GM21619 (cell line): ENCODE measurements around the gene RALBP1.

Experiments
- ATAC-seq: cut with Tn5 transposase; IDR thresholded peaks from one replicate; pipeline ENCODE4 v1.9.1; 2021; ENCODE audit not compliant: unreplicated experiment

The RALBP1 gene

DNA sequence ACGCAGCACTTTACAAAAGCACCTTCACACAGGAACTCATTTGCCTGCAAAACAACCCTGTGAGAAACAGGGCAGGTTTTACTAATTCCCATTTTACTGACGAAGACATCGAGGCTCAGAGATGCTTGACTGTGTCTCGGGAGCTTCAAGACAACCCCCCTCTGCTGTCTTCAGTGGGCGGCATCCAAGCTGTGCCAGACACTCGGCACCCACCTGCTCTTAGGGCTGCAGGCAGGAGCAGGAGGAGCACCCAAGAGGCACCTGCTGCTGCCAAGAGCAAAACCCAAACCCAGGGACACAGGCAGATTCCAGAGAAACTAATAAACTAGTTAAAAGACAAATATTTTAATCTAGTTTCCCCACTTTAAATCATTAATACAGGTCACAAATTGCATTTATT, 71.2 kb downstream of the RALBP1 start:
- no peak for ATAC-seq

DNA sequence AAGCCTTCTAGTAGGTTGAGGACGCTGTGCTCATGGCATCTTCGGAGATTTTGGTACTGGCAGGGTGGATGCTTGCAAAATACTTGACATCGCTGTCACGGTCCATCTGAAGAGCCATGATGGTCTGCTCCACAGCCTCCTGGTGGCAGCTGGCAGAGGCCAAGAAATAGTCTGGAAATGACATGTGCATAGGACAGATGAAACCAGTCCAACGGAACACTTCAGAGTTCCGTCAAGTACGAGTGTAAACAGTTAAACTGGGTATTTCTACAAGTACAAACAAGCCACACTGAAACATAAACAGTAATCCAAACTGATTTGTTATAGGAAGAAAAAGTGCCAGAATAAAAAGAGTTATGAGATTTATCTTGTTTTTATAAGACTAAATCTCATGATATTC, 72.5 kb downstream of the RALBP1 start:
- no peak for ATAC-seq

DNA sequence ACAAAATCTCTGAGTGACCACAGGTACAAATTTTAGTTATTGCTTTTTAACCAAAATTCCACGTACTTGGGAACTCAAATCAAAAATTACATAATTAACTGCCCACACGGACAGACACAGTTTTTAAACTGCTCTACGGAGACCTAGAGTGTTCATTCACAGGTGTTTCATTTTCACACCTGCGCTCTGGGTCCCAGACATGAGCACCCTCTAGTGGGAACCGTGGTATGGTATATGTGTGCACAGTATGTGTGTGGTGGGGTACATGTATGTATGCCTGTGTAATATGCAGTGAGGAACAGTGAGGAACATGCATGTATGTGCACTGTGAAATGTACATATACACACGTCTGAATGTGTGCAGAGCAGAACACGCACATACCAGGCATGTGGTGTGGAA, 74.1 kb downstream of the RALBP1 start:
- no peak for ATAC-seq

DNA sequence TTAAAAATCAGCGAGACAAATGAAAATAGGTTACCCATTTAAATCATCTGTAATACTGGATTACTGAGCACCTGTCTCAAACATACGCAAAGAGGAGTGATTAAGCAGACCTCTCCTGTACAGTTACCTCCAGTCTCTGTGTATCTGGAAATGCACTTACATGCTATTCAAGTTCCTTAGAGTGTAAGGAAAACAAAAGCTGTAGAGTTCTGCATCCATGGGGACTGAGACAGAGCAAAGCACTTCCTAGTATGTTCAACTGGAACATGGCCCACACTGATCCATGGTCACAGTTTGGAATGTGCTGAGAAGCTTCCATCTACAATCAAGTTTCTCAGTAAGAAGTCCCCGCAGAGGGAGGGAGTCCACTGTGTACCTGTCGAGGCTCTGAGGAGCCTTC, 75.1 kb downstream of the RALBP1 start:
- ATAC-seq, result no peak

DNA sequence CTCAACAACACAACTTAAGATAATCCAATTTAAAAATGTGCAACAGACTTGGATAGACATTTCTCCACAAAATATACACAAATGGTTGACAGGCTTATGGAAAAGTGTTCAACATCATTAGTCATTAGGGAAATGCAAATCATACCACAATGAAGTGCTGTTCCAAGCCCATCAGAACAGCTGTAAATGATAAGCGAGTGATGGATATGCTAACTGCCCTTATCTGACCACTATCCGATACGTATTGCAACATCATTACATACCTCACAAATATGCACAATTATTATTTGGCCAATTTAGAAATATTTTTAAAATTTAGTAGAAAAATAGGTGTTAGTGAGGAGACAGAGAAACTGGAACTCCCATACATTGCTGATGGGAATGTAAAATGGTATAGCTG, 76.9 kb downstream of the RALBP1 start:
- ATAC-seq, result no peak

DNA sequence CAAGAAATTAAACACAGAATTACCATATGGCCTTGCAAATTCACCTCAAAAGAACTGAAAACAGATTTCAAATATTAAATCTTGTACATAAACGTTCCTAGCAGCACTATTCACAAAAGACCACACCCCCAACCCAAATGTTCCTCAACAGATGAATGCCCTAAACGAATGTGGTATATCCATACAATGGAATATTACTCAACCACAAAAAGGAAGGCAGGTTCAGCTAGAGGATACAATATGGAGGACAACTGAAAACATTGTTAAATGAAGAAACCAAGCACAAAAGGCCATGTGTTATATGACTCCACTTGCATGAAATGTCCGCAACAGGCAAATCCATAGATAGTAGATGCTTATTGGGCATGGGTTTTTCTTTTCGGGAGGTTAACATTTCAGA, 77.3 kb downstream of the RALBP1 start:
- ATAC-seq, result no peak

DNA sequence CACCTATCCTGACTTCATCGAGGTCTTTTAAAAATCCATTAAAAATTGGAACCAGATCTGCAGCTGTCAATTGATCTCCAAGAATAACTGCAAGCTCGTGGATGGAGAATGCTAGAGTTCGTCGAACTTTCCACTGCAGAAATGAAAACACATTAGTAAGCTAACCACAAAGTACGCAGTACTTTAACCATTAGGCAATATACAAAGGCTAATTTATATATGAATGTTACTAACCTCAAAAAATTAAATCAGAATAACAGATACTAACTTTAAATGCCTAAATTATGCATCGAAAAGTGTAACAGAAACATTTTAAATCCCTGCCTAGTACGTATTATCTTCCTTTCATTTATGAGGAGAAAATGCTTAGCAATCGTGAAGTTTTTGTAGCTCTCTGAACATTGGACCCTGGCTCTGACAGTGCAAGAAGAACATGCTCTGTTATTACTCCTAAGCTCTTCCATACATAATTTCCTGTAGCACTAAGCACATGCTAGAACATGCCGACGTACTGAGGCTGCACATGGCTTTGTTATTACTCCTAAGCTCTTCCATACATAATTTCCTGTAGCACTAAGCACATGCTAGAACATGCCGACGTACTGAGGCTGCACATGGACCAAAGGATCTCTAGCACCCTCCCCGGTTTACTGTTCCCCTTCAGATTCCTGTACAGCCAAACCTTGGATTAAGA, 82.1 kb downstream of the RALBP1 start:
- no peak for ATAC-seq

DNA sequence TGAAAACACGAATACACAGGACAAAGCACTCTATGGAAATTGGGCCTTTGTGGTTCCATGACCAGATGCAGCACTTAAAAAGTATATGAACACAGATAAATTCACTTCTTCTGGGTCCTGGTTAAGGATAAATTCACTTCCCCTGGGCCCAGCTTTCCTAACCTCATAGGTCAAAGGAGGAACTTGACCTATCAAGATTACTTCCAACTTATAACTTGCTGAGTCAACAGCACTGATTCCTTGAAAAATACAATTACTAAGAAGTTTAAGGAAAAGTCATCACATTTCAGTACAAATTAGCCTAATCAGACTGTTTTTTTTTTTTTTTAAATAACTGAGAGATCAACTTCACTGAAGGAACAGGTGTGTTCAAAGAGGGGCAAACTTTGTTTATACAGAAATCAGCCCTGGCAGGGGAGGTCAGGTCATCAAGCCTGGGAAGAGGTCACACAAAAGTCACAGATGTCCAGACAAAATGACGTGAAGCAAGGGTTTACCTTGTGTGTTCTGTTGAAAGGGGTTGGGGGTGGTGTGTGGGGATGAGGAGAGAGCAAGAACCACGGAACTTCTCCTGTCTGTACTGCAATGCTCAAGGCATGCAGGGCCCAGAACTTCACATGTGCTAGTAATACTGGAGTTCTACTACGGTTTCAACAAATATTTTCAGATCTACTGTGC, 83.2 kb downstream of the RALBP1 start:
- ATAC-seq, result no peak

DNA sequence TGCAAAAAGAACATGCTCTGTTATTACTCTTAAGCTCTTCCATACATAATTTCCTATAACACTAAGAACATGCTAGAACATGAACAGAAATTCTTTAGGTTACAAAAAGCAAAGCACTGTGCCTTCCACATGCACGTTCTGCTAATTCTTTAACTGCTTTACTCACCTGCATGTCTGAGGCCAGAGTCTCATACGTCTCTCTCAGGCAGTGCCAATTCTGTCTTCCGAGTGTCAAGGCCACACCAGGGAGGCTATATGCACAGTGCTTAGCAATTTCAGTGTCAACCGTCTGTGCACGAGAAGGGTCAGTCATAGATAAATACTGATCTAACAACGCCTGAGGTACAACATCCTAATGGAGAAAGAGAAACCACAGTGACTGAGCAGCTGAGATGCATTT, 83.9 kb downstream of the RALBP1 start:
- no peak for ATAC-seq

DNA sequence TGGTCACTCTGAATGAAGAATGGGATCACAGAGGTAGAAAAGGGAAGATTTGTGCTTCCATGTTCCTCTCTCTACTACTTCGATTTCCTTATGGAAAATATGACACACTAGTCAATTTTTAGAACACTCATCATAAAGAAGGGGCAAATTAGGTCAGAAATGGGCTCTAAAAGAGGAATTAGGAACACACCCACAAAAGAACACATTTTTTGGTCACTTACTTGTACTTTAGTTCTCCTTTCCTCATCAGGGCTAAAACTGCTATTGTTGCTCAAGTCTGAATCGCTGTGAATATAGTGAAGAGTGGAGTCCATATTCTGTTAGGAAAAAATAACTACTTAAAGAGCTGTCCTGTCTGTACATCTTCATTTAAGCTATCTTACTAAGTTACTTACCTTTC, 86.4 kb downstream of the RALBP1 start:
- no peak for ATAC-seq

DNA sequence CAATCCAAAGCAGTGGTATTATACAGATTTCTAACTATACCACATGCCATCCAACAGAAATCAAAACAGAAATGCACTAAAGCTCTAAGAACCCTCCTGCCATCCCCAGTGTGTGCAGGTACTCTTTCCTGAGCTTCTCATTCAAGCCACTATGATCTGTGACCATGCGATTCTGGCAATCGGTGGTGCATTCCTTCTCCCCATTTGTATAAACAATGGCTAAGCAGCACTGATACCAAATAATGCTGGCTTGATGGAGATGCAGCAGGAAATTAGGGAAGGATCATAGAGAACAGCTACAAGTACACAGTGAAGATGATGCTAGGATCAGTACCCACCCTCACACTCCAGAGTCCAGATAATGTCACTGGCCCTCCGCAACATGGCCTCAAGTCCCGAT, 87.3 kb downstream of the RALBP1 start:
- no peak for ATAC-seq

DNA sequence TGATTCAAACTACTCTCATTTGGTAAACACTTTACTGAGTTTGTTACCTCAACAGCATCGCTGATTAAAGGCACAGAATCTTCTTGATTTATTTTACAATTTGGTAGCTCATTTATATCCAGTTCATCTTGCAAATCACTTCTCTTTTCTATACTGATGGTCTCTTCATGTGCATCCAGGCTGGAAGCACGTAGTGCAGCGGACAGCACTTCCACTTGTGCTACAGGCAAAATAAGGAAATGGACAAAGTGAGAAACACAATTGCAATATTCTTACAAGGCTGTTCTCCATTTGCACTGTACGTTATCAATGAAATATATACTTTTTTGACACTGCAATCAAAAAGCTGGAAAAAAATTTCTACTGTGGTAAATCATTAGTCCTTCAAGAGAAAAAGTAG, 88.0 kb downstream of the RALBP1 start:
- no peak for ATAC-seq

DNA sequence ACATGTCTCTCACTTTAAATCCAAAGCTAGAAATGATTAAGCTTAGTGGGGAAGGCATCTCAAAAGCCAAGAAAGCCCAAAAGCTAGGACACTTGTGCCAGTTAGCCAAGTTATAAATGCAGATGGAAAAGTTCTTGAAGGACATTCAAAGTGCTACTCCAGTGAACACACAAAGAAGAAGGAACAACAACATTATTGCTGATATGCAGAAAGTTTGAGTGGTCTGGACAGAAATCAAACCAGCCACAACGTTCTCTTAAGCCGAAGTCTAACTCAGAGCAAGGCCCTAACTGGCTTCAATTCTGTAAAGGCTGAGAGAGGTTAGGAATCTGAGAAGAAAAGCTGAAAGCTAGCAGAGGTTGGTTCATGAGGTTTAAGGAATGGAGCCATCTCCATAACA, 90.1 kb downstream of the RALBP1 start:
- ATAC-seq, result no peak

DNA sequence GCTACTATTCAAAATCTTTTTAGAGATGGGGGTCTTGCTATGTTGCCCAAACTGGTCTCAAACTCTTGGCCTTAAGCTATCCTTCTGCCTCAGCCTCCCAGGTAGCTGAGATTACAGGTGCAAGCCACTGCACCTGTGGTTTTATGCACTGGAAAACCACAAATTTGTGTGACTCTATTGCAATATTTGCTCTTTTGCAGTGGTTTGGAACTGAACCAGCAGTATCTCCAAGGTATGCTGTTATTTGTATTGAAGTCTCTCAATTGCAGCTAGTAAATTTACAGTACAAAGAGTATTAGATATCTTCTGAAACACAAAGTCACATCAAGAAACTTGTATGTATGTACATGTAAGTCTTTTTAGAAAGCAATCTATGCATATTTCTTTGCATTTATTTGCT, 92.9 kb downstream of the RALBP1 start:
- ATAC-seq, result no peak

DNA sequence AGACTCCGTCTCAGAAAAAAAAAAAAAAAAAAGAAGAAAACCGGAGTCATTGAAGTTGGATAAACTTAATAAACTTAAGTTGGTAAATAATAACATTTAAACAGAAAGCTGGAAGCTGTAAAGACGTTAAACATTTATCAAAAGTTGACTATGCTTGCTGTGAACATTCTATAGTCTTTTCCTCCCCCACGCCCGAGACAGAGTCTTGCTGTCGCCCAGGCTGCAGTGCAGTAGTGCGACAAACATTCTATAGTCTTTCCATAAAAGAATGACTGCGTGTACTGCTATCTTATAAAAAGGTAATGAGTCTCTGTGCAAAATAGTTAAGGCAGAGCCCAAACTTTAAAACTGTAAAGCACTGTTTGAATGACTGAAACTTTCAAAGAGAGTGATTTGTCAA, 93.9 kb downstream of the RALBP1 start:
- ATAC-seq, result no peak

DNA sequence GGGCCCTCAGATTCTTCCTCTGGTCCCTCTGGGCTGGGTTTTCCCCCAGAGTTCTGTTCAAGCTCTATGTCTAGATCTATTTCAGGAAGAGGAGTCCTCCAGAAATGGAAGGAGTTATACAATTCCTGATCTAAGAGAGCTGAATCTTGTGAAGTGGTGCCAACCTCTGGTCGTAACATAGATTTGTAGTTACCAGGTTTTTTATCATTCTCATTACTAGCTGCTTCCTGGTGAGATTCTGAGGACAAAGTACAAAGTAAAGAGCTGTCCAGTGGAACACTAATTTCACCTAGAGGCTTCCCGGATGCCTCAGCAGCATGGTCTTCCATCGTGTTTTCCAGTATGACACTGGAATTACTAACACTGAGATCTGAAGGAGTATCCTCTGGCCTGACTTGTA, 94.9 kb downstream of the RALBP1 start:
- no peak for ATAC-seq

DNA sequence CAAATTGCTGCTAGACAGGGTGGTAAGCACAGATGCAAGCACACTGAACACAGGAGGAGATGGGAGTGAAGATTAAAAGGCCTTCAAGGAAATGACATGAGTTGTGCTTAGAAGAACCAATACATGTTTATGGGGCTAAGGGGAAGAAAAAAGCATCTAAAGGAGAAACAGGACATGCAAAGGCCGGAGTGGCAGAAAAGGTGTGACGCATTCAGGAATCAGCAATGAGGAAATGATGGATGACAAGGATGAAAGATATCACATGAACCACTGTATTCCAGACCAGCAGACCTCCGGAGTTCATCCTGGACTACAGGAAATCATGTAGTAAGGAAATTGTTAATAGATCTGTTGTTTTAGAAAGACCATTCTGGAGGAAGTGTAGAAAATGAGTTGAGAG, 96.2 kb downstream of the RALBP1 start:
- ATAC-seq, result no peak

DNA sequence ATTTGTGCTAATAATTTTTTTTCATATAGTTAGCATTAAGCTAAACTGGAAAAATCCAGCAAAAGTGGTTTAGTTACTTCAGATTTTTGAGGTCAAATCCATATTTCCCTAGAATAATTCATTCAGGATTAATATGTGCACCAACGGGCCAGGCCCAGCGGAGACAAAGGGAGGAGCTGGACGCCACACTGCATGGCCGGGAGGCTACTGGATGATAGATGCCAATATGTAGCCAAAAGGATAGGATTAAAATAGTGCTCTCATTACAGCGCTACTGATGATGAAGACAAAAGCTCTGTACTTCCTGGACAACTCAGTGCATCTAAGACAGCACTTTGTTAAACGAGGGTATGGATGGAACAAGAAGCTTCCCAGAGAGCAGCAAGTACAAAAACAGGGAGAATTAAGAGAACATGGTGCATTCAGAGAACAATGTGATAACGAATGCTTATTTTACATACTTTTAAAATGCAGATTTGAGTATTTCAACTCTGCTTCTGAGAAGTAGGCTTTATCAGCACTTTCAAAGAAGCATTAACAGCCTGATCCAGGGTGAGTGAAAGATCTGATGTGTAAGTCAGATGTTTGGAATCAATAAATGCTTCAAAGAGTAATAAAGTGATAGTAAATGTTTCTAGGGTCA, 99.3 kb downstream of the RALBP1 start:
- ATAC-seq, result no peak

DNA sequence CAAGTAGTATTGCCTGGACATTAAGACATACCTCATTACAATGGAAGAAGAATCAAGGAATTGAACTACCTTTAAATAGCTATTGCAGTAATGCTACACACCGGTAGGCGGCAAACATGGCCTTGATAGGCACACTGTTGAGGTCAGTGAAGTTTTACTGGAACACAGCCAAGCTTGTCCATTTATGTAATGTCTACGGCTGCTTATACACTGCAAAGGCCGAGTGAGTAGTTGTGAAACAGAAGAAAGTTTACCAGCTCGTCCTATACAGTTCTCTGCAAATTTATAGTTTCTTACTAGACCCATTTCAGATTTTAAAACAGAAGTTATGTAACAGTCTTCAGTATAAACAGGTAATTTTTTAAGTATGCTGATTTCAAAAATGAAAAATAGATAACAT, 100.2 kb downstream of the RALBP1 start:
- ATAC-seq, result peak; percentile 56

DNA sequence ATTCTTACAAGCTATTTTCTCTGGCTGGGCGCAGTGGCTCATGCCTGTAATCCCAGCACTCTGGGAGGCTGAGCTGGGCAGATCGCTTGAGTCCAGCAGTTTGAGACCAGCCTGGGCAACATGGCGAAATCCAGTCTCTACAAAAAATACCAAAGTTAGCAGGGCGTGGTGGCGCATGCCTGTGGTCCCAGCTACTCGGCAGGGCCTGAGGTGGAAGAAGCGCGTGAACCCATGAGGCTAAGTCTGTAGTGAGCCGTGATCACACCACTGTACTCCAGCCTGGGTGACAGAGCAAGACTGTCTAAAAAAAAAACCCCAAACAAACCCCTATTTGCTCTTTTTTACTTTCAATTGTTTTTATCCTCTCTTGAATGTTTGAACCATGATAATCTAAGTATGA, 102.0 kb downstream of the RALBP1 start:
- no peak for ATAC-seq

DNA sequence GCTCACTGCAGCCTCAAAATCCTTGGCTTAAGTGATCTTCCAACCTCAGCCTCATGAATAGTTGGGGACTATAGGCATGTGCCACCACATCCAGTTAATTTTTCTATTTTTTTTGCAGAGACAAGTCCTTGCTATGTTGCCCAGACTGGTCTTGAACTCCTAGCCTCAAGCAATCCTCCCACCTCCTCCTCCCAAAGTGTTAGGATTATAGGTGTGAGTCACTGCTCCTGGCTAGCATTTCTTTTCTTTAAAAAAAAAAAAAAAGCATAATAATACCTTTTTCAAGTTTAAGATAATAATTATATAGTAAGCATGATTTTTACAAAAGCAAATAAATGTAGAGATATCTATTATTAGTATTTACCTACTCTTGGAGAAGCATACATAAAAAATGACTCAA, 103.0 kb downstream of the RALBP1 start:
- no peak for ATAC-seq

DNA sequence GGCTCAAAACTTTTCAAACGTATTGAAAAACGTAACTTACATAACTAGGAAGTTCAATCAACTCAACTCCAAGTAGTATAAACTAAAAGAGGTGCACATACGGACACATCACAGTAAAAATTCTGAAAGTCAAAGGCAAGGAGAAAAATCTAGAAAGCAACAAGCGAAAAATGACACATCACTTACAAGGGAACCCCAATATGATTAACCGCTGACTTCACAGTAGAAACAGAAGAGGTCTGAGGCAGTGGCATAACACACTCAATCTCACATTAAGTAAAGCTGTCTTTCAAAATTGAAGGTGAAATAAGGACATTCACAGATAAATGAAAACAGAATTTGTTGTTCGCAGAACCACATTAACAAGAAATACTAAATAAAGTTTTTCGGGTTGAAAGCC, 106.4 kb downstream of the RALBP1 start:
- ATAC-seq, result no peak

DNA sequence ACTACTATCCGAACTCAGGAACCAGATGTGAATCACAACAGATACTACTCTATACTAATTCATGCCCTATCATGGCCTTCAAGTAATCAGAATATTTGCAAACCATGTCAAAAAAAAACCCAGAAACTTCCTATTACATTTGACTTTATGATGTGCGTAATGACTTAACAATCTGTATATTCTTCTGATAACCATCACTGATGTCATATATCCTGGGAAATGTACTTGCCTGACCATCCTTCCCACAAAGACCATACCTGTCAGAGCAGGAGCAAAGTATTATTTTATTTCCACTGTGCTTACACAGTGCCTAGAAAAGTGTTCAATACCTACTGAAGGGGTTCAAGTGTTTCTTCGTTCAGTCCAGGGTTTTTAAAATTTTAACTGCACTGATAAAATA, 111.5 kb downstream of the RALBP1 start:
- ATAC-seq, result no peak
